Measurements from ENCODE around the gene BEND2.

Gene BEND2

GRCh38 chrX:18136816-18137215, 83.9 kb downstream of the BEND2 start:
- Histone ChIP-seq H3K27ac (ENCODE audit: low read depth, low read length) (no peak overlapping the region), H3K9ac (ENCODE audit: low read length) (no peak overlapping the region), H3K4me3 (ENCODE audit: low read depth in 1 of 2, low read length in 2 of 2) (no peak overlapping the region), H3K36me3 (ENCODE audit: insufficient read depth, low read length) (no peaks in the 10 kb centered on the region), H3K4me1 (ENCODE audit: insufficient read depth, low read length) (no peaks in the 10 kb centered on the region), H3K9me3 (ENCODE audit: low read length) (no peaks in the 10 kb centered on the region), H3K27me3 (ENCODE audit: control insufficient read depth in 1 of 2, insufficient read depth in 2 of 2, low read length in 2 of 2) (no peaks in the 10 kb centered on the region)

GRCh38 chrX:18133605-18134004, 87.1 kb downstream of the BEND2 start:
- H3K9me3 ChIP-seq (ENCODE audit: low read length) = no peaks in the 10 kb centered on the region
- H3K27me3 ChIP-seq (ENCODE audit: control insufficient read depth in 1 of 2, insufficient read depth in 2 of 2, low read length in 2 of 2) = no peaks in the 10 kb centered on the region
- H3K27ac ChIP-seq (ENCODE audit: low read depth, low read length) = no peak overlapping the region
- no peaks in the 10 kb centered on the region for H3K4me1 ChIP-seq (ENCODE audit: insufficient read depth, low read length)
- H3K4me3 ChIP-seq (ENCODE audit: low read depth in 1 of 2, low read length in 2 of 2) = no peak overlapping the region
- no peak overlapping the region for H3K9ac ChIP-seq (ENCODE audit: low read length)
- no peaks in the 10 kb centered on the region for H3K36me3 ChIP-seq (ENCODE audit: insufficient read depth, low read length)

GRCh38 chrX:18129690-18130089, 91.0 kb downstream of the BEND2 start:
- Histone ChIP-seq H3K9me3 (ENCODE audit: low read length) (no peaks in the 10 kb centered on the region), H3K4me1 (ENCODE audit: insufficient read depth, low read length) (no peaks in the 10 kb centered on the region), H3K27me3 (ENCODE audit: control insufficient read depth in 1 of 2, insufficient read depth in 2 of 2, low read length in 2 of 2) (no peaks in the 10 kb centered on the region), H3K36me3 (ENCODE audit: insufficient read depth, low read length) (no peaks in the 10 kb centered on the region), H3K9ac (ENCODE audit: low read length) (no peak overlapping the region), H3K27ac (ENCODE audit: low read depth, low read length) (no peak overlapping the region), H3K4me3 (ENCODE audit: low read depth in 1 of 2, low read length in 2 of 2) (no peak overlapping the region)

GRCh38 chrX:18126971-18127370, 93.7 kb downstream of the BEND2 start:
- Histone ChIP-seq H3K4me3 (ENCODE audit: low read depth in 1 of 2, low read length in 2 of 2) (no peak overlapping the region), H3K27me3 (ENCODE audit: control insufficient read depth in 1 of 2, insufficient read depth in 2 of 2, low read length in 2 of 2) (no peaks in the 10 kb centered on the region), H3K9me3 (ENCODE audit: low read length) (no peaks in the 10 kb centered on the region), H3K27ac (ENCODE audit: low read depth, low read length) (no peak overlapping the region), H3K4me1 (ENCODE audit: insufficient read depth, low read length) (no peaks in the 10 kb centered on the region), H3K9ac (ENCODE audit: low read length) (no peak overlapping the region), H3K36me3 (ENCODE audit: insufficient read depth, low read length) (no peaks in the 10 kb centered on the region)

GRCh38 chrX:18119856-18120255, 100.8 kb downstream of the BEND2 start:
- Histone ChIP-seq H3K9ac (ENCODE audit: low read length) (no peak overlapping the region), H3K27me3 (ENCODE audit: control insufficient read depth in 1 of 2, insufficient read depth in 2 of 2, low read length in 2 of 2) (no peaks in the 10 kb centered on the region), H3K4me3 (ENCODE audit: low read depth in 1 of 2, low read length in 2 of 2) (no peak overlapping the region), H3K4me1 (ENCODE audit: insufficient read depth, low read length) (no peaks in the 10 kb centered on the region), H3K27ac (ENCODE audit: low read depth, low read length) (no peak overlapping the region), H3K36me3 (ENCODE audit: insufficient read depth, low read length) (no peaks in the 10 kb centered on the region), H3K9me3 (ENCODE audit: low read length) (no peaks in the 10 kb centered on the region)

All from muscle layer of colon (tissue), 2 donors.